ENCODE data around the gene TNFSF13B. TPM values are rescaled to one million over a fixed set of nuclear protein-coding genes. Genes with fewer than 3 reads are reported as not detected.

The TNFSF13B gene
- total and polyA plus RNA-seq, 12 donors, result 6.8 to 81.3 (median 17.8) TPM

- Histone ChIP-seq H3K9me3 (replicated peaks in 1 of 3) (no peaks in the 10 kb centered on the region), H3K36me3 (replicated peaks in 1 of 2) (no peaks in the 10 kb centered on the region), H3K27me3 (no peaks in the 10 kb centered on the region), H3K4me3 (no peak overlapping the region), H3K27ac (no peak overlapping the region), H3K4me1 (replicated peaks in 1 of 2) (no peaks in the 10 kb centered on the region)
- intact Hi-C loops (cut with DNase I), result no loop called here
- whole genome bisulfite sequencing, 4 donors, result 54 to 64% (median 60%) methylated on average over 6 of the region's 6 CpGs
- TF ChIP-seq CTCF (IDR thresholded peaks at IDR 0.05) (no peak), POLR2A (IDR thresholded peaks at IDR 0.05) (no peak)
- DNase-seq, result no peak
Measured at GRCh38 chr13:108288741-108289140, 19.2 kb downstream of the TNFSF13B start.

GRCh38 chr13:108289819-108290218 lies 20.3 kb downstream of the TNFSF13B start:
- DNase-seq, result no peak
- H3K27me3 ChIP-seq, result no peaks in the 10 kb centered on the region
- H3K36me3 ChIP-seq (replicated peaks in 1 of 2), result no peaks in the 10 kb centered on the region
- intact Hi-C loops (cut with DNase I), result no loop called here
- H3K4me3 ChIP-seq, result no peak overlapping the region
- no peaks in the 10 kb centered on the region for H3K9me3 ChIP-seq (replicated peaks in 1 of 3)
- H3K27ac ChIP-seq, result no peak overlapping the region
- no peak for TF ChIP-seq CTCF (IDR thresholded peaks at IDR 0.05)
- TF ChIP-seq POLR2A (IDR thresholded peaks at IDR 0.05), result no peak
- H3K4me1 ChIP-seq (replicated peaks in 1 of 2), result no peaks in the 10 kb centered on the region
- 26 to 44% (median 34%) methylated on average over 1 of the region's 1 CpG for WGBS, 4 donors

- DNase-seq, result no peak
- Histone ChIP-seq H3K9me3 (replicated peaks in 1 of 3) (peaks cover 0 to 7% (median 0%) of the 10 kb centered on the region in 3 donors), H3K36me3 (replicated peaks in 1 of 2) (no peaks in the 10 kb centered on the region), H3K4me3 (no peak overlapping the region), H3K4me1 (replicated peaks in 1 of 2) (no peaks in the 10 kb centered on the region), H3K27me3 (no peaks in the 10 kb centered on the region), H3K27ac (no peak overlapping the region)
- intact Hi-C loops (cut with DNase I), result no loop called here
- TF ChIP-seq POLR2A (IDR thresholded peaks at IDR 0.05), result no peak
- TF ChIP-seq CTCF (IDR thresholded peaks at IDR 0.05), result no peak
- 90 to 100% (median 95%) methylated on average over 1 of the region's 1 CpG for WGBS, 4 donors
Measured at GRCh38 chr13:108297114-108297513, 27.6 kb downstream of the TNFSF13B start.

- peaks cover 3 to 13% of the 10 kb centered on the region in 2 donors for H3K4me1 ChIP-seq (replicated peaks in 1 of 2)
- no peak overlapping the region for H3K27ac ChIP-seq
- H3K27me3 ChIP-seq, result no peaks in the 10 kb centered on the region
- TF ChIP-seq CTCF (IDR thresholded peaks at IDR 0.05) (no peak), POLR2A (IDR thresholded peaks at IDR 0.05) (no peak)
- intact Hi-C loops (cut with DNase I), result no loop called here
- H3K4me3 ChIP-seq, result no peak overlapping the region
- WGBS, 4 donors, result 76 to 92% (median 80%) methylated on average over 1 of the region's 1 CpG
- H3K36me3 ChIP-seq (replicated peaks in 1 of 2), result no peaks in the 10 kb centered on the region
- DNase-seq, result no peak
- no peaks in the 10 kb centered on the region for H3K9me3 ChIP-seq (replicated peaks in 1 of 3)
Measured at GRCh38 chr13:108302279-108302678, 32.8 kb downstream of the TNFSF13B start.
